GM12878 (cell line): ENCODE results near the gene DHDH. TPM values are rescaled to one million over a fixed set of nuclear protein-coding genes. Genes with fewer than 3 reads are reported as not detected.

Experiments used
- ATAC-seq: fragments of 200-7000 bp; cut with Tn5 transposase; 3 replicates; pipeline ENCODE4 v1.9.1; 2020; ENCODE audit warnings: mild to moderate bottlenecking, moderate library complexity
- BruUV-seq: library from RNA; stranded (reverse); fragments of 400-500 nt; replicated peaks from 2 replicates; lab custom pipeline; 2021; lab: Mats Ljungman, UMichigan
- CTCF ChIA-PET: fragments of 300-600 bp; sonication (Branson Sonifier 250); formaldehyde crosslinking; extraction: SDS; loops from one replicate; lab custom pipeline; 2021; ENCODE audit warnings: inconsistent platforms; lab: Yijun Ruan, JAX
- POLR2A ChIA-PET: fragments of 350-600 bp; formaldehyde crosslinking; extraction: SDS; loops from one replicate; lab custom pipeline; 2021; ENCODE audit warnings: inconsistent platforms; lab: Charles Lee
- RAD21 ChIA-PET: fragments of 300-600 bp; sonication (Branson Sonifier 250); formaldehyde crosslinking; loops from one replicate; lab custom pipeline; 2023; ENCODE audit warnings: antibody characterized with exemption; ENCODE audit not compliant: unreplicated experiment; lab: Charles Lee
- SMC1A ChIA-PET: fragments of 300-600 bp; sonication (Branson Sonifier 250); formaldehyde crosslinking; loops from one replicate; lab custom pipeline; 2023; ENCODE audit not compliant: unreplicated experiment, uncharacterized antibody; lab: Charles Lee
- DNase-seq: peaks from one replicate; pipeline ENCODE4 v3.0.0-alpha.2; 2011; ENCODE audit warnings: low read depth, low spot score
- FAIRE-seq: peaks from 3 replicates; lab custom pipeline; 2011; peaks lifted over from hg19 to GRCh38; lab: Jason Lieb, UNC
- H2AFZ ChIP-seq: 2 replicates; pipeline ENCODE4 v1.6.0; 2011; ENCODE audit warnings: low read depth, low read length, control low read depth; ENCODE audit not compliant: control insufficient read depth
- H3K27ac ChIP-seq: 2 replicates; pipeline ENCODE4 v1.5.1; 2011; ENCODE audit warnings: control low read depth; ENCODE audit not compliant: control insufficient read depth, insufficient read depth
- H3K27me3 ChIP-seq, 2 experiments: replicated peaks in 1 of 2; 2 replicates each; pipeline versions ENCODE4 v1.6.0 to v1.6.1; 2011; ENCODE audit warnings: low read length in 1 of 2; ENCODE audit not compliant: control insufficient read depth in 2 of 2, insufficient read depth in 2 of 2
- H3K36me3 ChIP-seq, 2 experiments: 2 replicates each; pipeline ENCODE4 v1.5.1; 2011; ENCODE audit warnings: low read length in 1 of 2; ENCODE audit not compliant: control insufficient read depth in 2 of 2, insufficient read depth in 2 of 2
- H3K4me1 ChIP-seq: 2 replicates; pipeline ENCODE4 v1.6.1; 2011; ENCODE audit warnings: mild to moderate bottlenecking, low read length, moderate library complexity, mixed read lengths; ENCODE audit not compliant: control insufficient read depth, insufficient read depth
- H3K4me2 ChIP-seq: 2 replicates; pipeline ENCODE4 v1.6.0; 2011; ENCODE audit warnings: control low read depth; ENCODE audit not compliant: control insufficient read depth, insufficient read depth
- H3K4me3 ChIP-seq: fragments of 200-600 bp; sonication (generic); 2 replicates; pipeline ENCODE4 v1.5.1; 2016
- H3K79me2 ChIP-seq: 2 replicates; pipeline ENCODE4 v1.6.0; 2011; ENCODE audit warnings: low read length; ENCODE audit not compliant: control insufficient read depth, insufficient read depth
- H3K9ac ChIP-seq: 2 replicates; pipeline ENCODE4 v1.8.0; 2011; ENCODE audit warnings: low read length, control low read depth, mixed read lengths; ENCODE audit not compliant: control insufficient read depth, insufficient read depth
- H3K9me3 ChIP-seq: replicated peaks from 3 replicates; pipeline ENCODE4 v1.5.1; 2011; ENCODE audit warnings: mild to moderate bottlenecking, low read length; ENCODE audit not compliant: control insufficient read depth, insufficient read depth
- H4K20me1 ChIP-seq: 2 replicates; pipeline ENCODE4 v1.6.0; 2011; ENCODE audit not compliant: control insufficient read depth, insufficient read depth
- ATF3 ChIP-seq: IDR thresholded peaks from 2 replicates; pipeline ENCODE4 v1.6.1; 2011; ENCODE audit warnings: low read depth, mild to moderate bottlenecking, low read length, moderate library complexity, borderline replicate concordance; ENCODE audit errors: extremely low read depth
- CTCF ChIP-seq, 3 experiments: IDR thresholded peaks in 2 of 3; conservative IDR thresholded peaks in 1 of 3; 2 replicates each; pipeline ENCODE4 v1.5.1; 2011; ENCODE audit warnings: low read depth in 3 of 3, low read length in 3 of 3, mild to moderate bottlenecking in 3 of 3, control low read depth in 2 of 3, moderate library complexity in 2 of 3, inconsistent platforms in 1 of 3, mixed read lengths in 1 of 3; ENCODE audit not compliant: control insufficient read depth in 2 of 3, insufficient read depth in 1 of 3; ENCODE audit errors: extremely low read depth in 1 of 3
- EED ChIP-seq: sonication (generic); IDR thresholded peaks from 2 replicates; pipeline ENCODE4 v1.6.1; 2016; ENCODE audit warnings: antibody characterized with exemption, low read depth
- EP300 ChIP-seq, 2 experiments: fragments of 150-350 bp in 1 of 2; IDR thresholded peaks; 2 replicates each; pipeline ENCODE4 v1.6.1; 2011 to 2012; ENCODE audit warnings: low read depth in 2 of 2, low read length in 2 of 2, borderline replicate concordance in 1 of 2, improper control_type of control experiment in 1 of 2, inconsistent platforms in 1 of 2; ENCODE audit not compliant: control insufficient read depth in 1 of 2
- FOXK2 ChIP-seq: fragments of 450-650 bp; IDR thresholded peaks from 2 replicates; pipeline ENCODE4 v1.6.1; 2017; ENCODE audit warnings: mild to moderate bottlenecking, moderate library complexity
- HDGF ChIP-seq: fragments of 450-650 bp; IDR thresholded peaks from 2 replicates; pipeline ENCODE4 v1.6.1; 2016; ENCODE audit warnings: antibody characterized with exemption
- IKZF2 ChIP-seq, 2 experiments: fragments of 450-650 bp; IDR thresholded peaks; 2 replicates each; pipeline ENCODE4 v1.6.1; 2017; ENCODE audit warnings: mild to moderate bottlenecking in 2 of 2, moderate library complexity in 2 of 2
- MYB ChIP-seq: fragments of 150-350 bp; IDR thresholded peaks from 2 replicates; pipeline ENCODE4 v1.6.1; 2014; ENCODE audit warnings: mild to moderate bottlenecking, low read depth, low read length, borderline replicate concordance
- NKRF ChIP-seq: fragments of 450-650 bp; conservative IDR thresholded peaks from 2 replicates; pipeline ENCODE4 v1.6.1; 2017; ENCODE audit warnings: mild to moderate bottlenecking, moderate library complexity
- PAX5 ChIP-seq: IDR thresholded peaks from 2 replicates; pipeline ENCODE4 v1.6.1; 2011; ENCODE audit warnings: low read depth, low read length, borderline replicate concordance
- WGBS: methylation state at CpG from one replicate; pipeline ENCODE4 v1.1.6; 2016; ENCODE audit warnings: low lambda C conversion rate; ENCODE audit not compliant: insufficient replicate concordance, insufficient coverage; ENCODE audit errors: missing lambda C conversion rate; 5-methylcytosine and 5-hydroxymethylcytosine counted together
- in situ Hi-C: fragments of 300-500 bp; cut with MboI; formaldehyde crosslinking; loops from 9 replicates; pipeline ENCODE4 v1.14.3; 2018; ENCODE audit warnings: mixed read lengths
- intact Hi-C: fragments of 100-400 bp; cut with micrococcal nuclease; formaldehyde crosslinking; loops from one replicate; pipeline ENCODE4 v1.14.2; 2022; ENCODE audit not compliant: unreplicated experiment
- polyA plus RNA-seq, 11 experiments: library from polyadenylated mRNA; depleted of rRNA in 4 of 11; unstranded in 6 of 11; stranded (reverse) in 5 of 11; fragments of >200 nt; fragmentation: Nextera tagmentation in 4 of 11; fragmentation: Illumina TruSeq in 1 of 11; extraction: Ambion mirVana in 4 of 11; extraction: Trizol in 1 of 11; gene quantifications; 1 replicate in 1 of 11; 2 replicates in 10 of 11; pipeline versions ENCODE4 v1.2.1 to v1.2.3, GENCODE V29; 2011 to 2016; ENCODE audit warnings: inconsistent platforms in 2 of 11, missing spikeins in 2 of 11, low read depth in 1 of 11
- total RNA-seq, 4 experiments: library from RNA; depleted of rRNA in 3 of 4; stranded (reverse); fragments of >200 nt in 3 of 4; fragmentation: Illumina TruSeq in 1 of 4; extraction: Trizol in 1 of 4; gene quantifications; 2 replicates each; pipeline versions ENCODE4 v1.2.1 to v1.2.3, GENCODE V29; 2013 to 2021

DHDH gene
- total and polyA plus RNA-seq, 10 of the 15 experiments (the other 5 are each of a cell fraction or from before 2014, with no cell fraction given): 0.13 to 0.21 (median 0.15) TPM; not detected in 7

- Histone ChIP-seq H2AFZ (no peak overlapping the region), H3K27ac (no peak overlapping the region), H3K4me2 (peak overlapping the region; percentile 7; the same call in 1 of the 2 replicates), H3K27me3 (no peaks in the 10 kb centered on the region), H3K36me3 (peaks cover 0 to 15% of the 10 kb centered on the region in 2 experiments; a peak in 3 of 4 replicates), H3K4me3 (no peak overlapping the region), H3K9me3 (no peaks in the 10 kb centered on the region), H3K9ac (no peak overlapping the region), H4K20me1 (no peaks in the 10 kb centered on the region), H3K79me2 (peaks cover 45% of the 10 kb centered on the region), H3K4me1 (peaks cover 3% of the 10 kb centered on the region)
- intact Hi-C loops (no loop called here), in situ Hi-C loops (no loop called here)
- ChIA-PET POLR2A (no interaction called here), RAD21 (no interaction called here), SMC1A (interaction anchor here (1.1 kb wide), 1 partner anchor 12 kb away, joined by 3 read pairs; no protein-coding TSS in a partner anchor), CTCF (interaction anchor here (1.1 to 4.0 kb wide), 2 partner anchors 11 to 19 kb away, joined by 3 to 55 read pairs; no protein-coding TSS in a partner anchor)
- FAIRE-seq: peak; percentile 54
- DNase-seq: no peak
- WGBS: 100% methylated on average over 4 of the region's 4 CpGs
- ATAC-seq: no peak
- TF ChIP-seq FOXK2 (no peak), MYB (no peak), CTCF (IDR thresholded peaks at IDR 0.05 in 2 of 3, conservative IDR thresholded peaks at IDR 0.05 in 1 of 3; ENCODE audit: control insufficient read depth in 2 of 3, extremely low read depth in 1 of 3, insufficient read depth in 1 of 3, low read depth in 3 of 3, low read length in 3 of 3) (no peak), NKRF (no peak), PAX5 (no peak), EP300 (IDR thresholded peaks at IDR 0.05; ENCODE audit: borderline replicate concordance in 1 of 2, control insufficient read depth in 1 of 2, low read depth in 2 of 2, low read length in 2 of 2) (no peak), IKZF2 (IDR thresholded peaks at IDR 0.05) (no peak), EED (no peak), ATF3 (no peak), HDGF (no peak)
- TF ChIP-seq, all 136 proteins: peak for 0
- TSS peak; percentile 30 for BruUV-seq
Measured at GRCh38 chr19:48990400-48990799, 56.9 kb downstream of the DHDH start.
